CD4-positive, alpha-beta memory T cell (primary cell): ENCODE data around the gene C19orf44. TPM values are rescaled to one million over a fixed set of nuclear protein-coding genes. Genes with fewer than 3 reads are reported as not detected.
"Not testable (repeated sequence)": the region's sequence is repeated elsewhere in the genome, so short reads cannot be mapped to it uniquely, and the experiment has no call there.

Source experiments
- CTCF ChIA-PET: fragments of 350-600 bp; sonication (Branson Sonifier 250); formaldehyde crosslinking; loops from one replicate; lab custom pipeline; 2021; ENCODE audit warnings: inconsistent platforms; ENCODE audit not compliant: partially characterized antibody; lab: Charles Lee
- POLR2A ChIA-PET: fragments of 350-600 bp; sonication (Branson Sonifier 250); formaldehyde crosslinking; loops from one replicate; lab custom pipeline; 2021; ENCODE audit not compliant: partially characterized antibody; lab: Charles Lee
- DNase-seq, 5 donors: peaks; one replicate each; pipeline versions ENCODE4 v3.0.0 to v3.0.0-alpha.2; 2020 to 2022; ENCODE audit warnings: mixed read lengths in 1 of 5
- H3K27ac ChIP-seq: one replicate; pipeline ENCODE4 v1.7.0; 2013; ENCODE audit warnings: low read depth, low read length
- H3K27me3 ChIP-seq: 2 replicates; pipeline ENCODE4 v1.7.0; 2013; ENCODE audit warnings: mild to moderate bottlenecking, low read length, moderate library complexity; ENCODE audit not compliant: insufficient read depth
- H3K36me3 ChIP-seq: 2 replicates; pipeline ENCODE4 v1.7.0; 2013; ENCODE audit warnings: mild to moderate bottlenecking, low read length, moderate library complexity; ENCODE audit not compliant: insufficient read depth
- H3K4me1 ChIP-seq: 2 replicates; pipeline ENCODE4 v1.7.0; 2013; ENCODE audit warnings: mild to moderate bottlenecking, low read length, moderate library complexity; ENCODE audit not compliant: insufficient read depth
- H3K4me3 ChIP-seq, 2 donors: one replicate each; pipeline ENCODE4 v1.7.0; 2013; ENCODE audit warnings: low read length in 2 of 2, mild to moderate bottlenecking in 1 of 2
- H3K9me3 ChIP-seq, 2 donors: one replicate each; pipeline ENCODE4 v1.7.0; 2013; ENCODE audit warnings: low read length in 2 of 2, control low read depth in 1 of 2; ENCODE audit not compliant: control insufficient read depth in 1 of 2
- H3K27ac Mint-ChIP-seq, 7 donors: one replicate each; pipeline ENCODE4 v1.8.0; 2020 to 2021; ENCODE audit warnings: mixed read lengths in 7 of 7, mild to moderate bottlenecking in 6 of 7, inconsistent platforms in 3 of 7, moderate library complexity in 3 of 7
- H3K27me3 Mint-ChIP-seq, 2 donors: one replicate each; pipeline ENCODE4 v1.8.0; 2020 to 2021; ENCODE audit warnings: mixed read lengths in 2 of 2
- H3K36me3 Mint-ChIP-seq, 2 donors: one replicate each; pipeline ENCODE4 v1.8.0; 2020 to 2021; ENCODE audit warnings: mixed read lengths in 2 of 2, inconsistent platforms in 1 of 2, mild to moderate bottlenecking in 1 of 2
- H3K4me1 Mint-ChIP-seq, 4 donors: one replicate each; pipeline ENCODE4 v1.8.0; 2020 to 2021; ENCODE audit warnings: mixed read lengths in 4 of 4, mild to moderate bottlenecking in 1 of 4
- H3K4me3 Mint-ChIP-seq, 8 donors: one replicate each; pipeline ENCODE4 v1.8.0; 2020 to 2021; ENCODE audit warnings: mixed read lengths in 8 of 8, mild to moderate bottlenecking in 7 of 8, moderate library complexity in 6 of 8, inconsistent platforms in 3 of 8
- H3K9me3 Mint-ChIP-seq, 8 donors: one replicate each; pipeline ENCODE4 v1.8.0; 2020 to 2021; ENCODE audit warnings: mixed read lengths in 8 of 8, mild to moderate bottlenecking in 5 of 8, inconsistent platforms in 3 of 8, moderate library complexity in 1 of 8
- intact Hi-C: fragments of 100-400 bp; cut with micrococcal nuclease; formaldehyde crosslinking; loops from one replicate; pipeline ENCODE4 v1.15.1; 2023
- polyA plus RNA-seq, 2 donors: library from polyadenylated mRNA; unstranded; fragments of 300-500 nt; fragmentation: Illumina TruSeq; gene quantifications; one replicate each; pipeline ENCODE4 v1.2.3, GENCODE V29; 2021
- total RNA-seq, 2 experiments: library from RNA; stranded (reverse); gene quantifications; one replicate each; pipeline ENCODE4 v1.2.3, GENCODE V29; 2021

The C19orf44 gene
- total and polyA plus RNA-seq, 4 experiments from 2014 or later: 0.38 to 6.7 (median 3.1) TPM

- peaks cover 39 to 71% (median 53%) of the 10 kb centered on the region in 4 donors for H3K4me1 Mint-ChIP-seq
- no peak overlapping the region for H3K4me3 Mint-ChIP-seq
These were observed 34.6 kb upstream of the C19orf44 start for GRCh38 chr19:16461630-16462051.

GRCh38 chr19:16462757-16463250 is 33.4 kb upstream of the C19orf44 start:
- Histone ChIP-seq H3K27ac (no peak overlapping the region), H3K27me3 (no peaks in the 10 kb centered on the region), H3K4me1 (peaks cover 31% of the 10 kb centered on the region), H3K4me3 (no peak overlapping the region), H3K36me3 (no peaks in the 10 kb centered on the region), H3K9me3 (no peaks in the 10 kb centered on the region)
- Mint-ChIP-seq H3K9me3 (no peaks in the 10 kb centered on the region), H3K4me3 (peak overlapping the region in 1 of 8 donors; percentile 11), H3K36me3 (peaks cover 3 to 13% of the 10 kb centered on the region in 2 donors), H3K4me1 (peaks cover 35 to 68% (median 49%) of the 10 kb centered on the region in 4 donors), H3K27me3 (no peaks in the 10 kb centered on the region), H3K27ac (peak overlapping the region in 2 of 7 donors; percentile 22 to 77)
- intact Hi-C loops: no loop called here
- POLR2A ChIA-PET: no interaction called here
- no peak for DNase-seq
- CTCF ChIA-PET: no interaction called here

More at GRCh38 chr19:16461630-16462051, 34.6 kb upstream of the C19orf44 start:
- intact Hi-C loops: no loop called here
- POLR2A ChIA-PET: no interaction called here
- Histone ChIP-seq H3K27ac (no peak overlapping the region), H3K36me3 (no peaks in the 10 kb centered on the region), H3K4me3 (no peak overlapping the region), H3K4me1 (peaks cover 39% of the 10 kb centered on the region), H3K27me3 (no peaks in the 10 kb centered on the region), H3K9me3 (no peaks in the 10 kb centered on the region)
- Mint-ChIP-seq H3K27ac (no peak overlapping the region), H3K27me3 (no peaks in the 10 kb centered on the region), H3K36me3 (peaks cover 3 to 8% of the 10 kb centered on the region in 2 donors), H3K9me3 (no peaks in the 10 kb centered on the region)
- DNase-seq: no peak
- CTCF ChIA-PET: no interaction called here

DNA sequence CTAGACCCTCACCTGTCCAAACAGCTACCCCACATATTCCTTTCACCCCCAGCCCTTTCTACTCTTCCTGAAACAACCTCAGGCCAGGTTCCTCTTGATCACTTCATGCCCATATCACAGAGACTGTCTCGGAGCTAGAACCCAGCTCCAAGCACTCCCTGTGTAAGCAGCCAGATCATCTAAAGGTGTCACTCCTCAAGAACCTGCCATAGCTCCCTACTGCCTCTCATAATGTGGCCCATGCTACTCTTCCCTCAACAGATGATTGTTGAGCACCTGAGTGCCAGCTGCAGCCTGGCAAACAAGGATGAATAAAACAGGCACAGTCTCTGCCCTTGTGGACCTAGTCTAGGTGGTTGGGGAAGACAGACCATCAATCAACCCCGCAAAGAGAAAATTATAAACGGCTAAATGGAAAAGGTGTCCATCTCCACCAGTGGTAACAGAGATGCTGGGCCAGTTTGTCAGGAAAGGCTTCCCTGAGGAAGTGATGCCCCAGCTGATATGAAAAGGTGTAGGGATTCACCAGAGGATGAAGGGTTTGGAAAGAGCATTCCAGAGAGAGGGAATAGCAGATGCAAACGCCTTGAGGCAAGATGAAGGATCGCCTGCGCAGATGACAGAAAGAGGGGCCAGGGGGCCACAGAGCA is 32.7 kb upstream of the C19orf44 start:
- Mint-ChIP-seq H3K27ac (peak overlapping the region in 6 of 7 donors; percentile 22 to 86 (median 56)), H3K4me3 (no peak overlapping the region), H3K27me3 (no peaks in the 10 kb centered on the region), H3K9me3 (no peaks in the 10 kb centered on the region), H3K36me3 (peaks cover 3 to 16% of the 10 kb centered on the region in 2 donors), H3K4me1 (peaks cover 30 to 66% (median 47%) of the 10 kb centered on the region in 4 donors)
- POLR2A ChIA-PET: no interaction called here
- Histone ChIP-seq H3K4me3 (no peak overlapping the region), H3K4me1 (peaks cover 26% of the 10 kb centered on the region), H3K9me3 (no peaks in the 10 kb centered on the region), H3K27ac (no peak overlapping the region), H3K36me3 (no peaks in the 10 kb centered on the region), H3K27me3 (no peaks in the 10 kb centered on the region)
- intact Hi-C loops: no loop called here
- DNase-seq: no peak
- CTCF ChIA-PET: no interaction called here

DNA sequence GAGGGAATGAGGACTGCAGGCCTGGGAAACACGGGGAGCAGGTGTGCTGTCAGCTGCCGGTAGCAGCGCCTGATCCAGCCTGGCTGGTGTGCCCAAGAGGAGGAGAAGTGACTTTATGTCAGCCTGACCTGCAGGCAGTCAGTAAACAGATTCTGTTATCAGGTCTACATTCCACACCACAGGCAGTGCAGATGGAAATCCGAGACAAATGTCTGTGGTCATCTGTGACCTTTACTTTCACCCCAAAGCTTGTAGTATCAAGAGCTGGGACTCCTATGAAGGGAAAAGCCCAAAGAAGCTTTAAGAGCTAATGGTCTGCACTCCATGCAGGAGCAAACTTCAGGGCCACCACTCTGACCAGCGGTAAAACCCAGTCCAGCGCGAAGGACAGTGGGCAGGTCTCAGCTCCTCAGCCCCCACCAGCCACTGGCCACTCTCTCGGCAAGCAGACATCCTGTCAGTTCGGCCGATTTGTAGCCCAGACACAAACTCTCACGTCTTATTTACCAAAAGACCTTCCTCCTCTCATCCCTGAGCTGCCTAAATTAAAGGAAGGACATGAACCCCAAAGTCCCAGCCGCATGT is 32.1 kb upstream of the C19orf44 start:
- Mint-ChIP-seq H3K9me3 (no peaks in the 10 kb centered on the region), H3K27ac (peak overlapping the region in 2 of 7 donors; percentile 51 to 86), H3K4me3 (no peak overlapping the region), H3K36me3 (peaks cover 3 to 20% of the 10 kb centered on the region in 2 donors), H3K27me3 (no peaks in the 10 kb centered on the region), H3K4me1 (peaks cover 30 to 66% (median 47%) of the 10 kb centered on the region in 4 donors)
- Histone ChIP-seq H3K27ac (no peak overlapping the region), H3K4me3 (no peak overlapping the region), H3K9me3 (no peaks in the 10 kb centered on the region), H3K4me1 (peaks cover 26% of the 10 kb centered on the region), H3K36me3 (no peaks in the 10 kb centered on the region), H3K27me3 (no peaks in the 10 kb centered on the region)
- DNase-seq: no peak
- ChIA-PET POLR2A (no interaction called here), CTCF (no interaction called here)
- intact Hi-C loops: no loop called here

GRCh38 chr19:16465239-16465638 is 31.0 kb upstream of the C19orf44 start:
- POLR2A ChIA-PET: interaction anchor here (0.7 kb wide), 1 partner anchor 160 kb away, joined by 3 read pairs; no protein-coding TSS in a partner anchor
- intact Hi-C loops: no loop called here
- H3K9me3 ChIP-seq: no peaks in the 10 kb centered on the region
- Mint-ChIP-seq H3K4me3 (no peak overlapping the region), H3K27me3 (no peaks in the 10 kb centered on the region), H3K4me1 (peaks cover 30 to 66% (median 49%) of the 10 kb centered on the region in 4 donors), H3K27ac (peak overlapping the region in 1 of 7 donors; percentile 42), H3K36me3 (peaks cover 3 to 20% of the 10 kb centered on the region in 2 donors), H3K9me3 (no peaks in the 10 kb centered on the region)
- H3K4me3 ChIP-seq: no peak overlapping the region
- no peaks in the 10 kb centered on the region for H3K27me3 ChIP-seq
- no peak overlapping the region for H3K27ac ChIP-seq
- no peaks in the 10 kb centered on the region for H3K36me3 ChIP-seq
- CTCF ChIA-PET: no interaction called here
- peaks cover 36% of the 10 kb centered on the region for H3K4me1 ChIP-seq
- no peak for DNase-seq

GRCh38 chr19:16466802-16467427 is 29.3 kb upstream of the C19orf44 start:
- H3K4me3 ChIP-seq, H3K27me3 Mint-ChIP-seq, H3K27me3 ChIP-seq, intact Hi-C loops, CTCF ChIA-PET, POLR2A ChIA-PET, H3K36me3 ChIP-seq, H3K9me3 ChIP-seq, DNase-seq, H3K9me3 Mint-ChIP-seq, H3K27ac ChIP-seq: not testable (repeated sequence)
- peaks cover 48% of the 10 kb centered on the region for H3K4me1 ChIP-seq
- peaks cover 34 to 70% (median 52%) of the 10 kb centered on the region in 4 donors for H3K4me1 Mint-ChIP-seq
- peak overlapping the region in 1 of 8 donors; percentile 46 for H3K4me3 Mint-ChIP-seq
- peak overlapping the region in 1 of 7 donors; percentile 64 for H3K27ac Mint-ChIP-seq
- H3K36me3 Mint-ChIP-seq: peaks cover 3 to 23% of the 10 kb centered on the region in 2 donors

DNA sequence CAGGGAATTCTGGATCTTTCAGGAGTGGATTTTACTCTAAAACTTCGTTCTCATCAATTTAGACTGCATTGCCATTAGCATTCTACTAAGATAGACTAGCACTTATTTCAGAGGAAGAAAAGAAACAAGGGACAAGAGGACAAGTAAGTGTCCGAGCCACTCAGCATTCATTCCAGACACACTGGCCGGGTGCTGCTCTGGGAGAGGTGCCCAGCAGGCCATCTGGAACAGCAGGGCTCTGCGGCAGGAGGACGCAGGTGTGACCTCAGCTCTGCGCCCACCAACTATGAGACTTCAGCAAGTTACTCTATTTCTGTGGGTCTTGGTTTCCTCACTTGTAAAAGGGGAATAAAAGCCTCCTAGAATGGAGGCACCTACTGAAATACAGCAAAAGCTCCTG is 28.6 kb upstream of the C19orf44 start:
- H3K4me1 ChIP-seq: peaks cover 53% of the 10 kb centered on the region
- no peaks in the 10 kb centered on the region for H3K27me3 ChIP-seq
- no peak for DNase-seq
- Mint-ChIP-seq H3K9me3 (no peaks in the 10 kb centered on the region), H3K36me3 (peaks cover 3 to 23% of the 10 kb centered on the region in 2 donors), H3K4me3 (peak overlapping the region in 1 of 8 donors; percentile 46), H3K4me1 (peaks cover 34 to 68% (median 51%) of the 10 kb centered on the region in 4 donors), H3K27me3 (no peaks in the 10 kb centered on the region), H3K27ac (peak overlapping the region in 5 of 7 donors; percentile 38 to 75 (median 52))
- H3K9me3 ChIP-seq: no peaks in the 10 kb centered on the region
- CTCF ChIA-PET: no interaction called here
- H3K36me3 ChIP-seq: no peaks in the 10 kb centered on the region
- intact Hi-C loops: no loop called here
- H3K27ac ChIP-seq: no peak overlapping the region
- H3K4me3 ChIP-seq: no peak overlapping the region
- POLR2A ChIA-PET: no interaction called here
